Measurements from ENCODE around the gene NRCAM. TPM values are rescaled to one million over a fixed set of nuclear protein-coding genes. Genes with fewer than 3 reads are reported as not detected.

NRCAM gene
- total RNA-seq, 1 experiment from 2014 or later, result 45.7 TPM

GRCh38 chr7:108486291-108486966 is 30.2 kb upstream of the NRCAM start:
- Histone ChIP-seq H3K27ac (ENCODE audit: low read depth, low read length, poor library complexity, severe bottlenecking) (no peak overlapping the region), H3K36me3 (ENCODE audit: insufficient read depth, low read length, poor library complexity, severe bottlenecking) (no peaks in the 10 kb centered on the region), H3K4me1 (ENCODE audit: insufficient read depth, low read length, poor library complexity, severe bottlenecking) (no peaks in the 10 kb centered on the region), H3K9me3 (ENCODE audit: low read depth, low read length, poor library complexity, severe bottlenecking) (no peaks in the 10 kb centered on the region), H3K27me3 (replicated peaks; ENCODE audit: insufficient read depth, low read depth, low read length, poor library complexity) (no peaks in the 10 kb centered on the region), H3K4me3 (ENCODE audit: low read depth, low read length, poor library complexity, severe bottlenecking) (no peak overlapping the region)
- POLR2A ChIA-PET (ENCODE audit: low non-redundant PET), result no interaction called here
- no TSS peak for BruUV-seq (replicated peaks)
- intact Hi-C loops (cut with micrococcal nuclease; ENCODE audit: unreplicated experiment), result no loop called here
- CTCF ChIA-PET, result no interaction called here
- no peak for DNase-seq (ENCODE audit: low spot score)
- TF ChIP-seq EZH2 (IDR thresholded peaks at IDR 0.05; ENCODE audit: borderline replicate concordance, low read depth, low read length, poor library complexity, severe bottlenecking), result no peak
- TF ChIP-seq, protein P1, sequence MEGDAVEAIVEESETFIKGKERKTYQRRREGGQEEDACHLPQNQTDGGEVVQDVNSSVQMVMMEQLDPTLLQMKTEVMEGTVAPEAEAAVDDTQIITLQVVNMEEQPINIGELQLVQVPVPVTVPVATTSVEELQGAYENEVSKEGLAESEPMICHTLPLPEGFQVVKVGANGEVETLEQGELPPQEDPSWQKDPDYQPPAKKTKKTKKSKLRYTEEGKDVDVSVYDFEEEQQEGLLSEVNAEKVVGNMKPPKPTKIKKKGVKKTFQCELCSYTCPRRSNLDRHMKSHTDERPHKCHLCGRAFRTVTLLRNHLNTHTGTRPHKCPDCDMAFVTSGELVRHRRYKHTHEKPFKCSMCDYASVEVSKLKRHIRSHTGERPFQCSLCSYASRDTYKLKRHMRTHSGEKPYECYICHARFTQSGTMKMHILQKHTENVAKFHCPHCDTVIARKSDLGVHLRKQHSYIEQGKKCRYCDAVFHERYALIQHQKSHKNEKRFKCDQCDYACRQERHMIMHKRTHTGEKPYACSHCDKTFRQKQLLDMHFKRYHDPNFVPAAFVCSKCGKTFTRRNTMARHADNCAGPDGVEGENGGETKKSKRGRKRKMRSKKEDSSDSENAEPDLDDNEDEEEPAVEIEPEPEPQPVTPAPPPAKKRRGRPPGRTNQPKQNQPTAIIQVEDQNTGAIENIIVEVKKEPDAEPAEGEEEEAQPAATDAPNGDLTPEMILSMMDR (conservative IDR thresholded peaks at IDR 0.05; ENCODE audit: low read depth, low read length), result no peak

DNA sequence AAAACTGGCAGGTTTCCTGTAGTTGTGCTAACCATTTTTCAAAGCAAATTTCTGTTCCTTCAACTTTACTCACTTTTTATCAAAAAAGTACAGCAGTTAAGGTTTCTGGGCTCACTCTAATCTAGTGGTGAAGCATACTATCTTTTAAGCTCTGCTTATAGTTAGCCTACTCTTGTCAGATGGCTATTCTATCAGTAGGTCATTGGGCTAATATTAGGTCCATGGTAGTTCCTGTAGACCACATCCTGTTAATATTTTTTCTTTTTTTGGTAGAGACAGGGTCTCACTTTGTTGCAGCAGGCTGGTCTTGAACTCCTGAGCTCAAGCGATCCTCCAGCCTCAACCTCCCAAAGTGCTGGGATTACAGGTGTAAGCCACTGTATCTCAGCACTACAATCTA is 27.9 kb upstream of the NRCAM start:
- CTCF ChIA-PET, result no interaction called here
- BruUV-seq (replicated peaks), result no TSS peak
- TF ChIP-seq, protein P1 (conservative IDR thresholded peaks at IDR 0.05; ENCODE audit: low read depth, low read length), result no peak
- no peak for TF ChIP-seq EZH2 (IDR thresholded peaks at IDR 0.05; ENCODE audit: borderline replicate concordance, low read depth, low read length, poor library complexity, severe bottlenecking)
- POLR2A ChIA-PET (ENCODE audit: low non-redundant PET), result no interaction called here
- Histone ChIP-seq H3K27ac (ENCODE audit: low read depth, low read length, poor library complexity, severe bottlenecking) (no peak overlapping the region), H3K4me3 (ENCODE audit: low read depth, low read length, poor library complexity, severe bottlenecking) (no peak overlapping the region), H3K27me3 (replicated peaks; ENCODE audit: insufficient read depth, low read depth, low read length, poor library complexity) (no peaks in the 10 kb centered on the region), H3K9me3 (ENCODE audit: low read depth, low read length, poor library complexity, severe bottlenecking) (no peaks in the 10 kb centered on the region), H3K4me1 (ENCODE audit: insufficient read depth, low read length, poor library complexity, severe bottlenecking) (no peaks in the 10 kb centered on the region), H3K36me3 (ENCODE audit: insufficient read depth, low read length, poor library complexity, severe bottlenecking) (no peaks in the 10 kb centered on the region)
- DNase-seq (ENCODE audit: low spot score), result no peak
- intact Hi-C loops (cut with micrococcal nuclease; ENCODE audit: unreplicated experiment), result no loop called here

DNA sequence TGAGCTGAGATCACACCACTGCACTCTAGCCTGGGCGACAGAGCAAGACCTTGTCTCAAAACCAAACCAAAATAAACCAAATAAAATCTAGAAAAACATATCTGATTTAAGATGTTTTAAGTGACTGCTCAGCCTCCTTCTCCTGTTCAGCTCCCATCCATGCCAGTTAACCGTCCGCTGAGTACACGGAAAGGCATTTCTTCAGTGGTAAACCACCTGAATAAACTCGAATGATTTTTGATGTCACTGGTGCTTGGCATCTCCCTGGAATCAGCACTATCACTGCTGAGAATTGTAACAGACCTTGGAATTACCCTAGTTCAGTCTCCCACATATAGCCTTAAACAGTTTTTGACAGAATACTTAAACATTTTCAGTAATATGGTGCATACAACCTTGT is 24.1 kb upstream of the NRCAM start:
- ChIA-PET CTCF (no interaction called here), POLR2A (ENCODE audit: low non-redundant PET) (no interaction called here)
- no peak overlapping the region for H3K4me3 ChIP-seq (ENCODE audit: low read depth, low read length, poor library complexity, severe bottlenecking)
- no peak for DNase-seq (ENCODE audit: low spot score)
- no TSS peak for BruUV-seq (replicated peaks)
- intact Hi-C loops (cut with micrococcal nuclease; ENCODE audit: unreplicated experiment), result no loop called here
- H3K9me3 ChIP-seq (ENCODE audit: low read depth, low read length, poor library complexity, severe bottlenecking), result no peaks in the 10 kb centered on the region
- no peaks in the 10 kb centered on the region for H3K4me1 ChIP-seq (ENCODE audit: insufficient read depth, low read length, poor library complexity, severe bottlenecking)
- H3K36me3 ChIP-seq (ENCODE audit: insufficient read depth, low read length, poor library complexity, severe bottlenecking), result no peaks in the 10 kb centered on the region
- H3K27me3 ChIP-seq (replicated peaks; ENCODE audit: insufficient read depth, low read depth, low read length, poor library complexity), result no peaks in the 10 kb centered on the region
- H3K27ac ChIP-seq (ENCODE audit: low read depth, low read length, poor library complexity, severe bottlenecking), result no peak overlapping the region
- TF ChIP-seq EZH2 (IDR thresholded peaks at IDR 0.05; ENCODE audit: borderline replicate concordance, low read depth, low read length, poor library complexity, severe bottlenecking), result no peak
- TF ChIP-seq, protein P1 (conservative IDR thresholded peaks at IDR 0.05; ENCODE audit: low read depth, low read length), result no peak

All from A673 (cell line).